ENCODE data around the gene EIF1.

DNA sequence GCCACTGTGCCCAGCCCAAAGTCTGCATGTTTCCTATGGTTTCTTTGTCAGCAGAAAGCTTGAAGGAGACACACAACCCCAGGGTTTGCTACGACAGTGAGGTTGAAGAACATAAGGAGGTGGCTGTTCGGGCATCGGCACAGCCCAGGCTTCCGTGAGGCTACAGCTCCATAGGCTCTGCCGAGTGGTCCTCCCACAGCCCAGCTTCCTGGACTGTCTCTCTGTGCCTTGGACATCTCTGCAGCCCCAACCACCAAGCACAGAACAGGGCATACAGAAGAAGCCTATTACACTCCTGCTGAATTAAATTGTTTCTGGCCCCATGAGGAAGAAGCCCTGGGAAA is 49.0 kb downstream of the EIF1 start:
- TF ChIP-seq YY1 (IDR thresholded peaks at IDR 0.05) (no peak), REST (IDR thresholded peaks at IDR 0.05) (no peak), CTCF (IDR thresholded peaks at IDR 0.05; ENCODE audit: low read depth, low read length, missing input control) (no peak), GABPA (IDR thresholded peaks at IDR 0.05 in 1 of 2, conservative IDR thresholded peaks at IDR 0.05 in 1 of 2) (no peak), SP1 (IDR thresholded peaks at IDR 0.05) (no peak), MAX (IDR thresholded peaks at IDR 0.05) (no peak), RAD21 (IDR thresholded peaks at IDR 0.05) (no peak), HNF4A (conservative IDR thresholded peaks at IDR 0.05) (no peak)
- TF ChIP-seq, protein P1, sequence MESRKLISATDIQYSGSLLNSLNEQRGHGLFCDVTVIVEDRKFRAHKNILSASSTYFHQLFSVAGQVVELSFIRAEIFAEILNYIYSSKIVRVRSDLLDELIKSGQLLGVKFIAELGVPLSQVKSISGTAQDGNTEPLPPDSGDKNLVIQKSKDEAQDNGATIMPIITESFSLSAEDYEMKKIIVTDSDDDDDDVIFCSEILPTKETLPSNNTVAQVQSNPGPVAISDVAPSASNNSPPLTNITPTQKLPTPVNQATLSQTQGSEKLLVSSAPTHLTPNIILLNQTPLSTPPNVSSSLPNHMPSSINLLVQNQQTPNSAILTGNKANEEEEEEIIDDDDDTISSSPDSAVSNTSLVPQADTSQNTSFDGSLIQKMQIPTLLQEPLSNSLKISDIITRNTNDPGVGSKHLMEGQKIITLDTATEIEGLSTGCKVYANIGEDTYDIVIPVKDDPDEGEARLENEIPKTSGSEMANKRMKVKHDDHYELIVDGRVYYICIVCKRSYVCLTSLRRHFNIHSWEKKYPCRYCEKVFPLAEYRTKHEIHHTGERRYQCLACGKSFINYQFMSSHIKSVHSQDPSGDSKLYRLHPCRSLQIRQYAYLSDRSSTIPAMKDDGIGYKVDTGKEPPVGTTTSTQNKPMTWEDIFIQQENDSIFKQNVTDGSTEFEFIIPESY (IDR thresholded peaks at IDR 0.05): no peak
- TF ChIP-seq, protein P2, sequence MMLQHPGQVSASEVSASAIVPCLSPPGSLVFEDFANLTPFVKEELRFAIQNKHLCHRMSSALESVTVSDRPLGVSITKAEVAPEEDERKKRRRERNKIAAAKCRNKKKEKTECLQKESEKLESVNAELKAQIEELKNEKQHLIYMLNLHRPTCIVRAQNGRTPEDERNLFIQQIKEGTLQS (IDR thresholded peaks at IDR 0.05): no peak
